HTR-8/SVneo (cell line): ENCODE results near the gene CLASP1.
"Not testable (repeated sequence)": the region's sequence is repeated elsewhere in the genome, so short reads cannot be mapped to it uniquely, and the experiment has no call there.

Experiments
- DNase-seq: peaks from one replicate; pipeline ENCODE4 v3.0.0; 2011; ENCODE audit warnings: low spot score, mixed read lengths; ENCODE audit not compliant: insufficient read length
- FAIRE-seq: peaks from 2 replicates; lab custom pipeline; 2011; peaks lifted over from hg19 to GRCh38; lab: Jason Lieb, UNC

Gene CLASP1

GRCh38 chr2:121552477-121553180, 96.6 kb downstream of the CLASP1 start:
- not testable (repeated sequence) for DNase-seq, FAIRE-seq

- DNase-seq (no peak), FAIRE-seq (no peak)
These were observed 98.6 kb downstream of the CLASP1 start for GRCh38 chr2:121550669-121551068.

GRCh38 chr2:121547646-121548045, 101.6 kb downstream of the CLASP1 start:
- no peak for DNase-seq
- FAIRE-seq, result no peak

- FAIRE-seq (no peak), DNase-seq (no peak)
These were observed 103.3 kb downstream of the CLASP1 start for GRCh38 chr2:121545913-121546312.

GRCh38 chr2:121545257-121545656, 104.0 kb downstream of the CLASP1 start:
- DNase-seq, result no peak
- no peak for FAIRE-seq

- no peak for DNase-seq
- no peak for FAIRE-seq
These were observed 107.8 kb downstream of the CLASP1 start for GRCh38 chr2:121541495-121541894.

- no peak for FAIRE-seq
These were observed 109.4 kb downstream of the CLASP1 start for GRCh38 chr2:121539750-121540469.

GRCh38 chr2:121536850-121537557, 112.3 kb downstream of the CLASP1 start:
- DNase-seq, result no peak
- FAIRE-seq, result no peak

More at GRCh38 chr2:121539750-121540469, 109.4 kb downstream of the CLASP1 start:
- no peak for DNase-seq

GRCh38 chr2:121536347-121536746, 112.9 kb downstream of the CLASP1 start:
- FAIRE-seq, result no peak
- no peak for DNase-seq

GRCh38 chr2:121534007-121534406, 115.3 kb downstream of the CLASP1 start:
- FAIRE-seq, result no peak
- no peak for DNase-seq

- no peak for DNase-seq
- FAIRE-seq, result no peak
These were observed 116.4 kb downstream of the CLASP1 start for GRCh38 chr2:121532894-121533293.

- DNase-seq, result peak; percentile 32
- FAIRE-seq, result no peak
These were observed 116.9 kb downstream of the CLASP1 start for GRCh38 chr2:121532347-121532766.

- peak; percentile 81 for DNase-seq
- no peak for FAIRE-seq
These were observed 119.0 kb downstream of the CLASP1 start for GRCh38 chr2:121530212-121530705.

- FAIRE-seq, result no peak
- DNase-seq, result peak; percentile 60
These were observed 119.6 kb downstream of the CLASP1 start for GRCh38 chr2:121529439-121530211.

- DNase-seq, result no peak
- FAIRE-seq, result no peak
These were observed 122.1 kb downstream of the CLASP1 start for GRCh38 chr2:121527009-121527682.

GRCh38 chr2:121524685-121525425, 124.4 kb downstream of the CLASP1 start:
- no peak for FAIRE-seq
- DNase-seq, result no peak

- FAIRE-seq (no peak), DNase-seq (no peak)
These were observed 127.9 kb downstream of the CLASP1 start for GRCh38 chr2:121521359-121521758.

GRCh38 chr2:121520641-121520994, 128.6 kb downstream of the CLASP1 start:
- DNase-seq (no peak), FAIRE-seq (no peak)
